ENCODE measurements around the gene JAKMIP1. TPM values are rescaled to one million over a fixed set of nuclear protein-coding genes. Genes with fewer than 3 reads are reported as not detected.

Gene JAKMIP1
- total RNA-seq, 1 experiment from 2014 or later: not detected

GRCh38 chr4:6201580-6202091 lies 1.3 kb upstream of the JAKMIP1 start:
- no peaks in the 10 kb centered on the region for H3K79me2 ChIP-seq (ENCODE audit: insufficient read depth, low read length)
- H2AFZ ChIP-seq (ENCODE audit: low read depth, low read length, poor library complexity, severe bottlenecking): no peak overlapping the region
- H3K4me3 ChIP-seq (replicated peaks in 1 of 2; ENCODE audit: low read depth in 1 of 2, low read length in 2 of 2): no peak overlapping the region
- CTCF ChIA-PET: no interaction called here
- H4K20me1 ChIP-seq (ENCODE audit: insufficient read depth): no peaks in the 10 kb centered on the region
- H3K9ac ChIP-seq (ENCODE audit: low read length): no peak overlapping the region
- ATAC-seq: no peak
- H3K4me1 ChIP-seq (ENCODE audit: control insufficient read depth in 1 of 2, insufficient read depth in 2 of 2, low read length in 2 of 2): no peaks in the 10 kb centered on the region
- POLR2A ChIA-PET: no interaction called here
- BruUV-seq (replicated peaks): no TSS peak
- H3K9me3 ChIP-seq (ENCODE audit: control insufficient read depth in 1 of 2, insufficient read depth in 1 of 2, low read depth in 1 of 2, low read length in 2 of 2): no peaks in the 10 kb centered on the region
- no peaks in the 10 kb centered on the region for H3K36me3 ChIP-seq (ENCODE audit: control insufficient read depth in 1 of 2, insufficient read depth in 2 of 2, low read length in 2 of 2)
- intact Hi-C loops (cut with micrococcal nuclease): no loop called here
- no peaks in the 10 kb centered on the region for H3K9me2 ChIP-seq (ENCODE audit: insufficient read depth)
- RAD21 ChIA-PET (ENCODE audit: low non-redundant PET in 1 of 2, low total read pairs in 2 of 2, uncharacterized antibody in 2 of 2, unreplicated experiment in 2 of 2): no interaction called here
- no peak overlapping the region for H3K27ac ChIP-seq (ENCODE audit: low read depth, low read length)
- no peak for TF ChIP-seq EZH2phosphoT487 (IDR thresholded peaks at IDR 0.05; ENCODE audit: borderline replicate concordance)
- no peak for TF ChIP-seq CEBPB (IDR thresholded peaks at IDR 0.05; ENCODE audit: low read depth)
- TF ChIP-seq ZBTB33 (IDR thresholded peaks at IDR 0.05; ENCODE audit: extremely low read depth, insufficient replicate concordance, low read length): no peak
- TF ChIP-seq POLR2A (IDR thresholded peaks at IDR 0.05; ENCODE audit: borderline replicate concordance, extremely low read depth, insufficient read depth, insufficient read length): no peak
- no peak for TF ChIP-seq ZFX (IDR thresholded peaks at IDR 0.05)
- no peak for TF ChIP-seq CBX3 (IDR thresholded peaks at IDR 0.05; ENCODE audit: low read depth)
- no peaks in the 10 kb centered on the region for H3K27me3 ChIP-seq (ENCODE audit: insufficient read depth, low read length)
- no peak for DNase-seq (ENCODE audit: low read depth, low spot score)
- H3K4me2 ChIP-seq (ENCODE audit: low read length): no peak overlapping the region

DNA sequence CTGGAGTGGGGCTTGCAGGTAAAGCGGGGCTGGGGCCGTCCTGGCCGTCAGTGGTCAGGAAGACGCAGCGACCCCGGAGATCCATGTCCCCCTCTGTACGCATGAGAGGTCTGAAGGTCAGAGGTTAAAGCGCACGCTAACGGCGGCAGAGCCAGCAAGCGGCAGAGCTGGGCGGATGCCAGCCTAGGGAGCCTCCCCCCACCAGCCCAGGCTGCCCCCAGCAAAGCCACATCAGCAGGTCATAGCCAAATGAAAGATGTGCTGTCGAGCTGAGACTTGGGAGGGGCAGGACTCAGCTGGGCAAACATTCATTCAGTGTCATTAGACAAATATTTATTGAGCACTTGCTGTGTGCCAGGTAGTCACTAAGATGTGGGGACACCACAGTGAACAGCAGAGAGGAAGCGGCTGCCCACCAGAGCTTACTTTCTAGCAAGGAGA lies 593 bp upstream of the JAKMIP1 start:
- BruUV-seq (replicated peaks): no TSS peak
- Histone ChIP-seq H3K36me3 (ENCODE audit: control insufficient read depth in 1 of 2, insufficient read depth in 2 of 2, low read length in 2 of 2) (no peaks in the 10 kb centered on the region), H3K4me1 (ENCODE audit: control insufficient read depth in 1 of 2, insufficient read depth in 2 of 2, low read length in 2 of 2) (no peaks in the 10 kb centered on the region), H3K27ac (ENCODE audit: low read depth, low read length) (no peak overlapping the region), H3K9me2 (ENCODE audit: insufficient read depth) (no peaks in the 10 kb centered on the region), H3K4me3 (replicated peaks in 1 of 2; ENCODE audit: low read depth in 1 of 2, low read length in 2 of 2) (no peak overlapping the region), H3K9me3 (ENCODE audit: control insufficient read depth in 1 of 2, insufficient read depth in 1 of 2, low read depth in 1 of 2, low read length in 2 of 2) (no peaks in the 10 kb centered on the region), H3K79me2 (ENCODE audit: insufficient read depth, low read length) (no peaks in the 10 kb centered on the region), H3K27me3 (ENCODE audit: insufficient read depth, low read length) (no peaks in the 10 kb centered on the region), H4K20me1 (ENCODE audit: insufficient read depth) (no peaks in the 10 kb centered on the region), H3K4me2 (ENCODE audit: low read length) (no peak overlapping the region), H2AFZ (ENCODE audit: low read depth, low read length, poor library complexity, severe bottlenecking) (no peak overlapping the region), H3K9ac (ENCODE audit: low read length) (no peak overlapping the region)
- no peak for TF ChIP-seq ZFX (IDR thresholded peaks at IDR 0.05)
- no peak for TF ChIP-seq CBX3 (IDR thresholded peaks at IDR 0.05; ENCODE audit: low read depth)
- TF ChIP-seq EZH2phosphoT487 (IDR thresholded peaks at IDR 0.05; ENCODE audit: borderline replicate concordance): no peak
- no peak for TF ChIP-seq CEBPB (IDR thresholded peaks at IDR 0.05; ENCODE audit: low read depth)
- TF ChIP-seq ATF3 (IDR thresholded peaks at IDR 0.05): no peak
- TF ChIP-seq EZH2 (IDR thresholded peaks at IDR 0.05): no peak
- no peak for TF ChIP-seq POLR2A (IDR thresholded peaks at IDR 0.05; ENCODE audit: borderline replicate concordance, extremely low read depth, insufficient read depth, insufficient read length)
- TF ChIP-seq JUND (IDR thresholded peaks at IDR 0.05): no peak
- TF ChIP-seq ZNF274 (IDR thresholded peaks at IDR 0.05; ENCODE audit: low read depth, low read length): no peak
- TF ChIP-seq TCF7L2 (IDR thresholded peaks at IDR 0.05; ENCODE audit: borderline replicate concordance, extremely low read depth, insufficient read depth, insufficient read length): no peak
- TF ChIP-seq, protein P1, sequence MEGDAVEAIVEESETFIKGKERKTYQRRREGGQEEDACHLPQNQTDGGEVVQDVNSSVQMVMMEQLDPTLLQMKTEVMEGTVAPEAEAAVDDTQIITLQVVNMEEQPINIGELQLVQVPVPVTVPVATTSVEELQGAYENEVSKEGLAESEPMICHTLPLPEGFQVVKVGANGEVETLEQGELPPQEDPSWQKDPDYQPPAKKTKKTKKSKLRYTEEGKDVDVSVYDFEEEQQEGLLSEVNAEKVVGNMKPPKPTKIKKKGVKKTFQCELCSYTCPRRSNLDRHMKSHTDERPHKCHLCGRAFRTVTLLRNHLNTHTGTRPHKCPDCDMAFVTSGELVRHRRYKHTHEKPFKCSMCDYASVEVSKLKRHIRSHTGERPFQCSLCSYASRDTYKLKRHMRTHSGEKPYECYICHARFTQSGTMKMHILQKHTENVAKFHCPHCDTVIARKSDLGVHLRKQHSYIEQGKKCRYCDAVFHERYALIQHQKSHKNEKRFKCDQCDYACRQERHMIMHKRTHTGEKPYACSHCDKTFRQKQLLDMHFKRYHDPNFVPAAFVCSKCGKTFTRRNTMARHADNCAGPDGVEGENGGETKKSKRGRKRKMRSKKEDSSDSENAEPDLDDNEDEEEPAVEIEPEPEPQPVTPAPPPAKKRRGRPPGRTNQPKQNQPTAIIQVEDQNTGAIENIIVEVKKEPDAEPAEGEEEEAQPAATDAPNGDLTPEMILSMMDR (IDR thresholded peaks at IDR 0.05 in 2 of 3, conservative IDR thresholded peaks at IDR 0.05 in 1 of 3; ENCODE audit: borderline replicate concordance in 1 of 3, insufficient read depth in 1 of 3, low read depth in 2 of 3, low read length in 2 of 3): no peak
- TF ChIP-seq POLR2AphosphoS5 (IDR thresholded peaks at IDR 0.05; ENCODE audit: low read depth, low read length): no peak
- TF ChIP-seq EGR1 (IDR thresholded peaks at IDR 0.05; ENCODE audit: low read depth): no peak
- POLR2A ChIA-PET: no interaction called here
- intact Hi-C loops (cut with micrococcal nuclease): no loop called here
- RAD21 ChIA-PET (ENCODE audit: low non-redundant PET in 1 of 2, low total read pairs in 2 of 2, uncharacterized antibody in 2 of 2, unreplicated experiment in 2 of 2): no interaction called here
- ATAC-seq (no peak), DNase-seq (ENCODE audit: low read depth, low spot score) (no peak)
- CTCF ChIA-PET: no interaction called here
